GM21381 (cell line): ENCODE data around the gene GADD45G.

Experiments
- ATAC-seq: cut with Tn5 transposase; IDR thresholded peaks from one replicate; pipeline ENCODE4 v1.9.1; 2021; ENCODE audit warnings: mild to moderate bottlenecking, moderate library complexity; ENCODE audit not compliant: unreplicated experiment

GADD45G gene

DNA sequence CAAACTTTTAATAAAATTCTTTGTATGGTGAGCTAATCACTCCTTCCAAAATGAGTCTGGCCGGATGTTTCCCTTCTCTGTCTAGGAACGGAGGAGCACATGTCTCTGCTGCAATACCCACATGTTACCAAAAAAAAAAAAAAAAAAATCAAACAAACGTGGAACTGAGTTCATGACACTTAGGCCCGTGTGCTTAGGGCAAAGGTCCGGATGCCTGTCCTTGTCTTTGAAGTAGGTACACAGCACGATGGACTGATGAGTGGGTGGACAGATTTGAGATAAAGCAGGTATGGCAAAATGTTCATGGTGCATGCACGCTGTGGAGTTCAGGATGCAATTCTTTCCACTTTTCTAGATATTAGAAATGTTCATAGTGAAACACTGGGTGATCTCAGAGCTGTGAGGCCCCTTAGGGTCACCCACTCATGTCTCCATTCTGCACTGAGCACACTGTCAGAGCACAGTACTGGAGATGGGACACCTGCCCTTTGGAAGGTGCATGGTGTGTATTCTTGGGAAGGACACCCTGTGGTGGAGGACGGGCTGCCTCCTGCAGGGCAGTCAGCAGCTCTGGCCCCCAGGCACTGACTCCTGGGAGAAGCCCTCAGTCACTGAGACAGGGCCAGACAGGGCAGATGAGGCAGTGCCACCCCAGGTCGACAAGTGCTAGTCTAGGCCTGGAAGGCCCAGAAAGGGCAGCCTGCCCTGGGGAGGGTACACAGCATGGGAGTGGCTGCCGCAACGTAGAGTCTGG lies 43.6 kb downstream of the GADD45G start:
- ATAC-seq, result no peak

DNA sequence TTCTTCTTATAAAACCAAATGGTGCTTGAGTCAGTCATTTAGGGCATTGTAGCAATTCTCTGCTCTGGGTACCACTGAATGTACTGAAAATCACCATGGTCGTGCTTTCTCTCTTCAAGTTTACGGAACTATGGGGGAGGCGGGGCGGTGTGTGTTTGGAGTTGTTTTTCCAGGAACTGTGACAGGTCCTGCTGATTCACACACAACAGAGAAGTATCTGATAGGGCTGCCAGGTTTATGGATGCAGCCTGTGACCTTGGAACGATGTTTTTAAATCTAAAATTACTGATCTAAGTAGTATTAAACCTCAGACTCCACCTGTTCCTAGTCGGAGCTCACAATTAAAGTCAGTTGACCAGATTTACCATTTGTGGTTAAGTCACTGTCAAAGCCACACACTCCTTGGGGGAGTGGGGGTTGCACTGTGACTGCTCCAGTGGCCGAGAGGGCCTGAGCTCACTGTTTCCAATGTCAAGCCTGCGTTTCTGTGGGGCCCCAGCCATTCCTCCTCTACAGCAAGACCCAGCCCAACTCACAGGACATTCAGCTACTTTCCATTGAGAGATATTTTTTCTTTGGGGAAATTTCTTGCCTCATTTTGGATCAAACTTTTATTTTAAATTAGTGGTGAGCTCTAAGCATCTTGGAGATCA lies 44.4 kb downstream of the GADD45G start:
- no peak for ATAC-seq

DNA sequence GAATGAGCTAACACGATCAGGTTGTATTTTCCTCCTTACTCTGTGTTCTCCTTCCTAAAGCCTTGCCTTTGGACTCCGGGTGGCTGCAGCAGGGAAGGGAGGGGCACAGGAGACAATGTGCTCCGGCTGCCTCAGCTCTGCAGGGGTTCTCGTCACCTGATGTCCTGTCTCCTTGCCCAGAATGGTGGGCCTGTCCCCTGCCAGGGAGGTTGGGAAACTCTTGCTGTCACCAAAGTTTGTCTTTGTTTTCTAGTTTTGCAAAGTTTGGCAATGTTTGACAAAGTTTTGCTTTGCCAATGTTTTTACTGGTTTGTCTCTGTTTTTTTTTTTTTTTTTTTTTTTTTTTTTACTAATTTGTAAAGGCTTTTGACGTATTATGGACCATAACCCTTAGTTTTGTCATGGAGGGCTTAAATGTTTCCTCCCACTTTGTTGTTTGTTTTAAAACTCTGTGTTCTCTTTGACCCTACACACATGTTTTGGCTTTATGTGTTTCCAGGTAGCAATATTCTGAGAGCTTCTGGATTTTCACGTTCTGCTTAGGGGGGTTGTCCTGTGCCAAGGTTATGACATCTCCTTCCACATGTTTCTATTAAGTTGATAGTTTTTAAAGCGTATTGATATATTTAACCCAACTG lies 49.3 kb downstream of the GADD45G start:
- no peak for ATAC-seq

DNA sequence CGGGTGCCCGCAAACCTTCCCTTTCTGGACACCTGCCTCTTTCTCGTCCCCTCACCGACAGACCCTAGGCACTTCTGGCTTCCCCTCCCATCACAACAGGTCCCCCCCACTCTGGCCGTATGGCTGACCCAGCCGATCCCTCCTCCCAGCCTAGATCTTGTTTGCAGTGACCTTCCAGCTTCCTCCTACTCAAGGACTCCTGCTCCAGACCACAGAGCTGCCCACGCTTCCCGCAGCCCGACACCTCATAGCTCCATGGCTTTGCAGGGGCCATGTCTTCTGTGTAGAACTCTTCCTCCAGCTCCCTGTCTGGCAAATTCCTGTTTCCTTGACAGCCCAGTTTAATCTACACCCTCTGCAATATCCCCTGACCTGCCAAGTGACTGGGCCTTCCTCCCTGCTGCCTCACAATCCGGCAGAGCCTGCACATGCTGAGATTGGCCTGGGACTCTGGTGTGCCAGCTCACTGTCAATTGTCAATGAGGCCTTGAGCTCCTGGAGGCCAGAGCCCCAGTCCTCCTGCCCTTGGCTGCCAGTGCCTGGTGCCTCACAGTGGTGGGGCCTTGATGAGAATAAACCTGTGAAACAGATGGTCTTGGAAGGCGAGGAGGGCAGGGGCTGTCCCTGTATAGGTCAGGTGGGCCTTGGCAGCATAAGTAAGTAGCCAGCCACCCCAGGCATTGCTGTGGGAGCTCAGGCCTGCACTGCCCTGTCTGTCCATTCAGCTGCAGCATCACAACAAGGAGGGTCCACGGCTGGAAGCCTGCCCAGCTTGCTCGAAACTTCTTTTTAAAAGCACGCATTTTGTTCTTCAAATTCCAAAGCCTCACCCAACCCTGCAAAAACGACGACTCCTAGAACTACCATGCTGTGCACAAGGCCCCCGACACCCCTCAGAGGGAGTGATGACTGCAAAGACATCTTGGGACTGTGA lies 50.5 kb downstream of the GADD45G start:
- ATAC-seq, result no peak
